A673 (cell line): ENCODE data around the gene RASSF4. TPM values are rescaled to one million over a fixed set of nuclear protein-coding genes. Genes with fewer than 3 reads are reported as not detected.

ENCODE experiments used
- BruUV-seq: library from RNA; stranded (reverse); fragments of 400-500 nt; replicated peaks from 2 replicates; lab custom pipeline; 2021; lab: Mats Ljungman, UMichigan
- CTCF ChIA-PET: fragments of 300-600 bp; sonication (Branson Sonifier 250); formaldehyde crosslinking; loops from one replicate; lab custom pipeline; 2022; ENCODE audit warnings: antibody characterized with exemption; lab: Charles Lee
- POLR2A ChIA-PET: fragments of 300-600 bp; sonication (Branson Sonifier 250); formaldehyde crosslinking; loops from one replicate; lab custom pipeline; 2022; ENCODE audit warnings: antibody characterized with exemption; ENCODE audit not compliant: low non-redundant PET; lab: Charles Lee
- DNase-seq: peaks from one replicate; pipeline ENCODE4 v3.0.0-alpha.2; 2015; ENCODE audit warnings: low spot score
- H3K27ac ChIP-seq: fragments of 200-600 bp; sonication (generic); 2 replicates; pipeline ENCODE4 v1.5.1; 2016; ENCODE audit warnings: mixed run types, low read depth, mild to moderate bottlenecking, mixed read lengths, antibody characterized with exemption, low read length; ENCODE audit not compliant: poor library complexity, severe bottlenecking
- H3K27me3 ChIP-seq: fragments of 200-600 bp; sonication (generic); replicated peaks from 2 replicates; pipeline ENCODE4 v1.6.1; 2017; ENCODE audit warnings: mixed run types, low read depth, mild to moderate bottlenecking, mixed read lengths, antibody characterized with exemption, low read length; ENCODE audit not compliant: insufficient read depth, poor library complexity
- H3K36me3 ChIP-seq: fragments of 200-600 bp; sonication (generic); 2 replicates; pipeline ENCODE4 v1.6.1; 2016; ENCODE audit warnings: mixed run types, mild to moderate bottlenecking, mixed read lengths, antibody characterized with exemption, low read length; ENCODE audit not compliant: insufficient read depth, poor library complexity, severe bottlenecking
- H3K4me1 ChIP-seq: fragments of 200-600 bp; sonication (generic); 2 replicates; pipeline ENCODE4 v1.6.1; 2017; ENCODE audit warnings: mixed run types, mild to moderate bottlenecking, mixed read lengths, antibody characterized with exemption, low read length; ENCODE audit not compliant: insufficient read depth, poor library complexity, severe bottlenecking
- H3K4me3 ChIP-seq: fragments of 200-600 bp; sonication (generic); 2 replicates; pipeline ENCODE4 v1.5.1; 2016; ENCODE audit warnings: low read depth, mixed run types, mild to moderate bottlenecking, mixed read lengths, low read length; ENCODE audit not compliant: poor library complexity, severe bottlenecking
- H3K9me3 ChIP-seq: fragments of 200-600 bp; sonication (generic); 2 replicates; pipeline ENCODE4 v1.6.1; 2016; ENCODE audit warnings: mixed run types, low read depth, mild to moderate bottlenecking, mixed read lengths, antibody characterized with exemption, low read length; ENCODE audit not compliant: poor library complexity, severe bottlenecking
- CTCF ChIP-seq: fragments of 300-800, 200-600 bp; sonication (generic); conservative IDR thresholded peaks from 2 replicates; pipeline ENCODE4 v1.5.1; 2017; ENCODE audit warnings: low read depth, mild to moderate bottlenecking, antibody characterized with exemption, low read length, moderate library complexity, mixed read lengths
- EZH2 ChIP-seq: fragments of 200-600 bp; sonication (generic); IDR thresholded peaks from 2 replicates; pipeline ENCODE4 v1.6.1; 2017; ENCODE audit warnings: borderline replicate concordance, low read depth, mild to moderate bottlenecking, mixed read lengths, antibody characterized with exemption, low read length; ENCODE audit not compliant: poor library complexity, severe bottlenecking
- intact Hi-C: fragments of 100-400 bp; cut with micrococcal nuclease; formaldehyde crosslinking; loops from one replicate; pipeline ENCODE4 v1.10.0; 2022; ENCODE audit not compliant: unreplicated experiment
- total RNA-seq: library from RNA; stranded (reverse); gene quantifications from 2 replicates; pipeline ENCODE4 v1.2.3, GENCODE V29; 2021

The RASSF4 gene
- total RNA-seq, 1 experiment from 2014 or later, result 0.71 TPM

- H3K9me3 ChIP-seq, result no peaks in the 10 kb centered on the region
- no peak overlapping the region for H3K4me3 ChIP-seq
- H3K36me3 ChIP-seq, result no peaks in the 10 kb centered on the region
- no TSS peak for BruUV-seq
- no peaks in the 10 kb centered on the region for H3K4me1 ChIP-seq
- TF ChIP-seq CTCF (no peak), EZH2 (no peak)
- ChIA-PET CTCF (no interaction called here), POLR2A (no interaction called here)
- no peaks in the 10 kb centered on the region for H3K27me3 ChIP-seq
- DNase-seq, result no peak
- H3K27ac ChIP-seq, result no peak overlapping the region
- intact Hi-C loops, result loop anchor here (5.0 kb wide), 1 partner anchor 59 kb away; no protein-coding TSS in a partner anchor
Measured at GRCh38 chr10:44991571-44991970, 32.0 kb downstream of the RASSF4 start.

DNA sequence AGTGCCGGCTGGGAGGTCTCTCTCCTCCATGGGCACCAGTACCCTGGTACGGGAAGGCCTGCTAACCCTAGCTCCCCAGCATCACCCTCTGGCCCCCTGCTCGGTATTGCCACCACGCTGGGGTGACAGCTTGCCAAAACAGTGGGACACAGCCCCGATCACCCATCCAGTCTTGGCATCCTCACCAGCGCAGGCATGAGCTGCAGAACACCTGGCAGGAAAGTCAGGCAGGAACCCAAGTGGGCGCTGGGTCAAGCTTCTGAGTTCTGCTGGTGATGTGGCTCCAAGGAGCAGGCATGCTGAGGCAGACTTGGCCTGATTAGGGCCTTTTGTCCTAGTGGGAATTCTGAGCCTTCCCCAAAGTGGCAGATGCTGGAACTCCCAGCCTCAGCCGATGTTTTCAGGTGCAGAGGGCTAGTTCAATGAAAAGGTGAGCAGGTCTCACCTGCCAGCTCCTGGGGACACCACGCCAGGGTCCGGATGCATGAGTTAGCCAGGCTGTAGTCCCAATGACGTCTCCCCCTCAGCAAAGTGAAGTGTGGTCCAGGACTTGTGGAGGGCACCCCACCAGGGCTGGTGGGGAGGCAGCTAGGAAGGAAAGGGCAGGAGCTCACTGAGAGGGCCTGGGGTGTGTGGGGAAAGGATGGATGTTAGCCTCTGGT is 32.6 kb downstream of the RASSF4 start:
- no peaks in the 10 kb centered on the region for H3K9me3 ChIP-seq
- ChIA-PET POLR2A (no interaction called here), CTCF (no interaction called here)
- no TSS peak for BruUV-seq
- H3K27ac ChIP-seq, result no peak overlapping the region
- DNase-seq, result no peak
- TF ChIP-seq EZH2 (no peak), CTCF (no peak)
- intact Hi-C loops, result loop anchor here (5.0 kb wide), 1 partner anchor 60 kb away; no protein-coding TSS in a partner anchor
- no peaks in the 10 kb centered on the region for H3K27me3 ChIP-seq
- H3K36me3 ChIP-seq, result no peaks in the 10 kb centered on the region
- H3K4me3 ChIP-seq, result no peak overlapping the region
- H3K4me1 ChIP-seq, result no peaks in the 10 kb centered on the region

DNA sequence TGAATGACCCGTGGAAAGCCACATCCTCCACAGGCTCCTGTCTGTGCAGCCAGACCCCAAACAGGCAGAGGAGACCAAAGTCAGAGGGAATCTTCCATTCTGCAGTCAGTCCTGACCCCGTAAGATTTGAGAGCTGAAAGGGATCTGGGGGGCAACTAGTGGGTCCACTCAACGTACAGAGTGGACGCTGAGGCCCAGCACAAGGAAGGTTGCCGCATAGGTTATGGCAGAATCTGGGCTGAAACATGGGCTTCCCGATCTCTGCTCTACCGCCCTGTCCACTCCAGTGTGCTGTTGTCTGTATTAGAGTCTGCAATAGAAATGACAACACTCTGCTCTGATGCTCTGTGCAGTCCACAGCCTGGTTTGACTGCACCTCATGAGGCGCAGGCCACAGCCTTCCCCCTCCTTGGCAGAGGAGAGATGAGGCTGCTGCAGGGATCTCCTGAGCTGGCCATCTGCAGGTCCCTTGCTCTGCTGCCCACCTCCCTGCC is 33.2 kb downstream of the RASSF4 start:
- no peak for DNase-seq
- TF ChIP-seq EZH2 (no peak), CTCF (no peak)
- intact Hi-C loops, result loop anchor here (5.0 kb wide), 1 partner anchor 60 kb away; no protein-coding TSS in a partner anchor
- no peaks in the 10 kb centered on the region for H3K4me1 ChIP-seq
- CTCF ChIA-PET, result no interaction called here
- BruUV-seq, result no TSS peak
- H3K36me3 ChIP-seq, result no peaks in the 10 kb centered on the region
- H3K27ac ChIP-seq, result no peak overlapping the region
- POLR2A ChIA-PET, result no interaction called here
- no peaks in the 10 kb centered on the region for H3K9me3 ChIP-seq
- H3K4me3 ChIP-seq, result no peak overlapping the region
- H3K27me3 ChIP-seq, result no peaks in the 10 kb centered on the region
